Uterus (tissue), 2 donors: Measurements from ENCODE around the gene CYB561.

ENCODE experiments used
- CTCF ChIP-seq, 4 experiments: fragments of 200-600 bp in 2 of 4; fragments of 450-650 bp in 2 of 4; sonication (generic) in 2 of 4; IDR thresholded peaks; one replicate each; pipeline ENCODE4 v1.5.1; 2016 to 2019; ENCODE audit warnings: antibody characterized with exemption in 4 of 4, mild to moderate bottlenecking in 2 of 4, moderate library complexity in 1 of 4
- POLR2A ChIP-seq, 2 donors: fragments of 450-650 bp; IDR thresholded peaks; one replicate each; pipeline ENCODE4 v1.6.1; 2016; ENCODE audit warnings: antibody characterized with exemption in 2 of 2, mild to moderate bottlenecking in 1 of 2, moderate library complexity in 1 of 2

- TF ChIP-seq CTCF (IDR thresholded peaks at IDR 0.05) (no peak), POLR2A (IDR thresholded peaks at IDR 0.05) (no peak)
Observed at GRCh38 chr17:63412234-63412633, 33.9 kb downstream of the CYB561 start.
